ENCODE data around the gene NHERF2.

NHERF2 gene

GRCh38 chr16:2025251-2025650 lies 1.5 kb upstream of the NHERF2 start:
- DNase-seq (ENCODE audit: extremely low read depth, low read depth), result no peak
- no peak for TF ChIP-seq CTCF (IDR thresholded peaks at IDR 0.05; ENCODE audit: low read depth, low read length)

GRCh38 chr16:2025878-2026460 lies 733 bp upstream of the NHERF2 start:
- TF ChIP-seq CTCF (IDR thresholded peaks at IDR 0.05; ENCODE audit: low read depth, low read length), result no peak
- no peak for DNase-seq (ENCODE audit: extremely low read depth, low read depth)

GRCh38 chr16:2027024-2028010 lies 615 bp downstream of the NHERF2 start:
- no peak for DNase-seq (ENCODE audit: extremely low read depth, low read depth)
- TF ChIP-seq CTCF (IDR thresholded peaks at IDR 0.05; ENCODE audit: low read depth, low read length), result no peak; the same call in 1 of the 2 replicates

- DNase-seq (ENCODE audit: extremely low read depth, low read depth), result no peak
- TF ChIP-seq CTCF (IDR thresholded peaks at IDR 0.05; ENCODE audit: low read depth, low read length), result no peak
Measured at GRCh38 chr16:2028146-2028545, 1.4 kb downstream of the NHERF2 start.

- no peak for TF ChIP-seq CTCF (IDR thresholded peaks at IDR 0.05; ENCODE audit: low read depth, low read length)
- DNase-seq (ENCODE audit: extremely low read depth, low read depth), result no peak
Measured at GRCh38 chr16:2028620-2029220, 2.0 kb downstream of the NHERF2 start.

- no peak for DNase-seq (ENCODE audit: extremely low read depth, low read depth)
- no peak for TF ChIP-seq CTCF (IDR thresholded peaks at IDR 0.05; ENCODE audit: low read depth, low read length)
Measured at GRCh38 chr16:2029350-2029749, 2.6 kb downstream of the NHERF2 start.

- DNase-seq (ENCODE audit: extremely low read depth, low read depth), result no peak
- TF ChIP-seq CTCF (IDR thresholded peaks at IDR 0.05; ENCODE audit: low read depth, low read length), result no peak
Measured at GRCh38 chr16:2030036-2030435, 3.3 kb downstream of the NHERF2 start.
